Prostate gland (tissue), 2 donors: ENCODE results near the gene PRKAG2. TPM values are rescaled to one million over a fixed set of nuclear protein-coding genes. Genes with fewer than 3 reads are reported as not detected.

ENCODE experiments used
- DNase-seq: peaks from one replicate; pipeline ENCODE4 v3.0.0-alpha.2; 2019; ENCODE audit warnings: low spot score
- H3K27ac ChIP-seq, 2 donors: fragments of 200-600 bp; sonication (generic); 2 replicates each; pipeline ENCODE4 v1.5.1; 2017 to 2019
- H3K27me3 ChIP-seq: fragments of 200-600 bp; sonication (generic); replicated peaks from 2 replicates; pipeline ENCODE4 v1.5.1; 2019; ENCODE audit not compliant: insufficient read depth
- H3K36me3 ChIP-seq, 2 donors: fragments of 200-600 bp; sonication (generic); 1 replicate in 1 of 2; 2 replicates in 1 of 2; pipeline versions ENCODE4 v1.5.1 to v1.8.1; 2017 to 2019
- H3K4me1 ChIP-seq: fragments of 200-600 bp; sonication (generic); replicated peaks from 2 replicates; pipeline ENCODE4 v1.5.1; 2019
- H3K4me3 ChIP-seq, 2 donors: fragments of 200-600 bp; sonication (generic); 2 replicates each; pipeline ENCODE4 v1.5.1; 2017 to 2019
- H3K9me3 ChIP-seq: fragments of 200-600 bp; sonication (generic); 2 replicates; pipeline ENCODE4 v1.5.1; 2017
- CTCF ChIP-seq, 4 experiments: fragments of 200-600 bp in 2 of 4; fragments of 450-650 bp in 2 of 4; sonication (generic) in 2 of 4; IDR thresholded peaks; 1 replicate in 3 of 4; 2 replicates in 1 of 4; pipeline ENCODE4 v1.5.1; 2016 to 2019; ENCODE audit warnings: antibody characterized with exemption in 4 of 4, mild to moderate bottlenecking in 2 of 4, moderate library complexity in 2 of 4
- POLR2A ChIP-seq: fragments of 450-650 bp; IDR thresholded peaks from one replicate; pipeline ENCODE4 v1.6.1; 2016; ENCODE audit warnings: antibody characterized with exemption, mild to moderate bottlenecking
- POLR2AphosphoS5 ChIP-seq: sonication (generic); formaldehyde crosslinking; IDR thresholded peaks from one replicate; pipeline ENCODE4 v1.6.1; 2017; ENCODE audit warnings: antibody characterized with exemption
- WGBS: methylation state at CpG from one replicate; pipeline ENCODE4 v1.1.5; 2018; 5-methylcytosine and 5-hydroxymethylcytosine counted together
- intact Hi-C: fragments of 100-400 bp; cut with DNase I; formaldehyde crosslinking; loops from one replicate; pipeline ENCODE4 v1.14.2; 2022
- total RNA-seq, 2 donors: library from RNA; depleted of rRNA; stranded (reverse); fragments of >200 nt; gene quantifications; one replicate each; pipeline ENCODE4 v1.1.0, GENCODE V29; 2016

Gene PRKAG2
- total RNA-seq, 2 donors from 2014 or later = 31.6 to 38.1 TPM

- H3K9me3 ChIP-seq = no peaks in the 10 kb centered on the region
- H3K4me3 ChIP-seq = no peak overlapping the region
- 91% methylated on average over 14 of the region's 14 CpGs for WGBS
- no peaks in the 10 kb centered on the region for H3K27me3 ChIP-seq
- TF ChIP-seq POLR2A = no peak
- no peak for TF ChIP-seq POLR2AphosphoS5
- no peak for TF ChIP-seq CTCF (IDR thresholded peaks at IDR 0.05)
- no peak overlapping the region for H3K27ac ChIP-seq
- no peak for DNase-seq
- no peaks in the 10 kb centered on the region for H3K36me3 ChIP-seq
- no peaks in the 10 kb centered on the region for H3K4me1 ChIP-seq
- intact Hi-C loops = no loop called here
Measured at GRCh38 chr7:151833213-151833651, 43.7 kb downstream of the PRKAG2 start.

- H3K9me3 ChIP-seq = no peaks in the 10 kb centered on the region
- 91% methylated on average over 11 of the region's 11 CpGs for WGBS
- intact Hi-C loops = no loop called here
Measured at GRCh38 chr7:151832656-151833055, 44.3 kb downstream of the PRKAG2 start.

GRCh38 chr7:151832138-151832537 is 44.8 kb downstream of the PRKAG2 start:
- WGBS = 91% methylated on average over 5 of the region's 5 CpGs
- TF ChIP-seq CTCF (IDR thresholded peaks at IDR 0.05) (no peak), POLR2AphosphoS5 (no peak), POLR2A (no peak)
- Histone ChIP-seq H3K27ac (no peak overlapping the region), H3K4me1 (no peaks in the 10 kb centered on the region), H3K9me3 (no peaks in the 10 kb centered on the region), H3K27me3 (no peaks in the 10 kb centered on the region), H3K36me3 (no peaks in the 10 kb centered on the region), H3K4me3 (no peak overlapping the region)
- intact Hi-C loops = no loop called here
- DNase-seq = no peak

More at GRCh38 chr7:151832656-151833055, 44.3 kb downstream of the PRKAG2 start:
- no peaks in the 10 kb centered on the region for H3K27me3 ChIP-seq
- no peak overlapping the region for H3K4me3 ChIP-seq
- DNase-seq = no peak
- no peak overlapping the region for H3K27ac ChIP-seq
- H3K36me3 ChIP-seq = no peaks in the 10 kb centered on the region
- no peak for TF ChIP-seq POLR2AphosphoS5
- no peak for TF ChIP-seq POLR2A
- no peak for TF ChIP-seq CTCF (IDR thresholded peaks at IDR 0.05)
- no peaks in the 10 kb centered on the region for H3K4me1 ChIP-seq

- no peak overlapping the region for H3K4me3 ChIP-seq
- intact Hi-C loops = no loop called here
- 84% methylated on average over 13 of the region's 13 CpGs for WGBS
- no peak for TF ChIP-seq CTCF (IDR thresholded peaks at IDR 0.05)
- TF ChIP-seq POLR2AphosphoS5 = no peak
- TF ChIP-seq POLR2A = no peak
- H3K36me3 ChIP-seq = no peaks in the 10 kb centered on the region
- H3K27me3 ChIP-seq = no peaks in the 10 kb centered on the region
- DNase-seq = no peak
- no peaks in the 10 kb centered on the region for H3K4me1 ChIP-seq
- H3K9me3 ChIP-seq = no peaks in the 10 kb centered on the region
- H3K27ac ChIP-seq = no peak overlapping the region
Measured at GRCh38 chr7:151831606-151832005, 45.3 kb downstream of the PRKAG2 start.

GRCh38 chr7:151830121-151830830 is 46.6 kb downstream of the PRKAG2 start:
- intact Hi-C loops = no loop called here
- TF ChIP-seq POLR2AphosphoS5 (no peak), POLR2A (no peak), CTCF (IDR thresholded peaks at IDR 0.05) (no peak)

More at GRCh38 chr7:151830121-151830830, 46.6 kb downstream of the PRKAG2 start:
- DNase-seq = no peak
- no peaks in the 10 kb centered on the region for H3K27me3 ChIP-seq
- no peaks in the 10 kb centered on the region for H3K4me1 ChIP-seq
- 87% methylated on average over 26 of the region's 26 CpGs for WGBS
- H3K36me3 ChIP-seq = no peaks in the 10 kb centered on the region
- no peaks in the 10 kb centered on the region for H3K9me3 ChIP-seq
- no peak overlapping the region for H3K4me3 ChIP-seq
- H3K27ac ChIP-seq = no peak overlapping the region
